HG03103 (cell line): ENCODE results near the gene LZIC.

Experiments
- ATAC-seq: cut with Tn5 transposase; IDR thresholded peaks from one replicate; pipeline ENCODE4 v1.9.1; 2021; ENCODE audit warnings: low read depth; ENCODE audit not compliant: unreplicated experiment

LZIC gene

DNA sequence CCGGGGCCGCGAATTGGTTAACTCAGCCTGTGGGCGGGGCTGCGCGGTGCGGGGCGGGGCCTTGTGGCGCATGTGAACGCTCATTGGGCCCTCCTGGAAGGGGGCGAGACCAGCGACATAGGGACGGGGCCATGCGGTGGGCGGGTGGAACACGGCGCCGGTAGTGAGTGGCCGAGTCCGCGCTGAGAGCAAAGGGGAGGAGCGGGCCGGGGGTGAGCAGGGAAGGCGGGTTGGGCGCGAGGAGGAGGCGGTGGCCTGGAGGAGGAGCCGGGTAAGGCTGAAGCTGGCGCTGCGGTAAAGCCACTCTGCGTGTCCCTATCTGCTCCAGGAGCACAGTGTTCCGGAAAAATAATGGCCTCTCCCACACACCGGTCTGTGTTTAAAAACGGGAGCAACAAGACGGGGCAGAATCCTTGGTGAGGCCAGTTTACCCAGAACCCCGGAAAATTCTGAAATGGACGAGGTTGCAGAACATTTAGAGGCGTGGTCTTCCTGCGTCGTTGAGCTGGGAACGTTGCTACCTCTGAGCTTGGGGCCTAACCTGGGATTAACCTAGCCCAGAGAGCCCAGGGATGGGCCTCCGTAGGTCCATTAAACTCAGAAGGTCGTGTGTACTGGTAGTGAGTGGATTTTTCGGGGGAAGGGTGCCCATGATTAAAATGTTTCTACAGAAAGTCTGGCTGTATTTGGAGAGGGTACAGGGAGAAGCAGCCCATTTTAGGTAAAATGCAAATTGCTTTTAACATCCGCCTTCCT lies 32.6 kb downstream of the LZIC start:
- ATAC-seq = peak; percentile 92

DNA sequence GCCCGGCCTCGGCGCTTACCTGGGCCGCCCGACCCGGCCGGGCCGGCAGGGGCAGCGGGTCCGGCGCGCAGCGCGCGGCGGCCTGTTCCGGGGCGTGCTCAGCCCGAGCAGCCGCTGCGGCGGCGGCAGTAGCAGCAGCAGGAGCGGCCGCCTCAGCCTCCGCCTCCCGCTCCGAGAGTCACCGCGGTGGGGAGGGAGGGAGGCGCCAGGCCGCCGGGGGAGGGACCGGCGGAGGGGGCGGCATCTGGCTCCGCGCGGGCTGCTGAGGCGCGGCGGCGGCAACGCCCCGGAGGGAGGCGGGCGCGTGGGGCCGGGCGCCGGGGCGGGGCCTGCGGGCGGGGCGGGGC lies 33.1 kb downstream of the LZIC start, which contains the start of gene CTNNBIP1:
Gene CTNNBIP1 (minus strand): TSS at position 194 of the 347 bp plus-strand sequence. CDS start 38,205 bp downstream, outside the sequence.
- peak; percentile 63 for ATAC-seq

DNA sequence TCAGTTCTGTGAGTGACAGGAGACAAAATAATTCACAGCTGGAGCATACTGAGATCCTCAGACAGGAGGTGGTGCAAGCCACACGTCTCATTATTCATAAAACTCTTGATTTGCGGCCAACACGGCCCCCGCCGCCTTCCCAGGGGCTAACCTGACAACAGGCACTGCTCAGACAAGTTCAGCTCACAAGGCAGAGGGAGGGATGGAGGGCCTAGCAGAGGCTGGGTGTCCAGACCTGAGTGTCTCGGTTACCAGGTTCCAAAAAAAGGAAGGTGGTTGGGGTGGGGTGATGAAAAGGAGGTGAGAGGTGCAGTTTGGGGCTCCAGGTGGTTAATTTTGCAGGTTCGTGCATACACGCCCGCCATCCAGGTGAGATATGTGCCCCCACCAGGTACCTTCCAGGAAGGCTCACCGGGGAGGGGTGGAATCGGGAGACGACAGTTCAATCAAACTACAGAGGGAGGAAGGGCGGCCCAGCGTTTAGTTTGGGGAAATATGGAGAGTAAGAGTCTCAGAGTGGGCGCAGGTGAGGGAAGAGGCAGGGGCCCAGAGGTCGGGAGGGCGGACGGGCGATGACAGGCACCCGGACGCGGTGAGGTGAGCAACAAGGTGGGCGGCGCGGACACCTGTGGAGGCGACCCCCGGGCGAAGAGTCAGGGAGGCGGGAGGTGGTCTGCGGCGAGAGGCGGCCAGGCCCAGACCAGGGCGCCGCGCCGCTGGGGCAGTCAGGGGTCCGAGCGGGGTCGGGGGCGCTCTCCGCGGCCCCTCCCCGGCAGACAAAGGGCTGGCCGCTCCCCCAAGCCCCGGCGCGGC lies 33.8 kb downstream of the LZIC start:
- no peak for ATAC-seq

DNA sequence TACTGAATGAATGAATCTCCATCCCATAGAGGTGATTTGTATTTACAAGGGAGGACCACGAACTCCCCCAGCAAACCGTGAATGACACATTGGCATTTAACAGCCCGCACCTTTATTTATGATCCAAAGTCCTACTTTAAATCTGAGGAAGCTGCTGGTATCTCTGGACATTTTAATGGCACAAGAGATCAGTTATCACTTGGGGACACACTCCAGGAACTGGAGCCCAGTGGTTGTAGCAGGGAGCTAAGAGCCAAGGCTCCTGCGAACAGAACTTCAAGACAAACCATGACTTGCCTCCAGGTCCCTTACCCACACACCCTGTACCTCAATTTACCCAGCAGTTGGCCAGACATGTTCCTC lies 34.3 kb downstream of the LZIC start:
- ATAC-seq = no peak

DNA sequence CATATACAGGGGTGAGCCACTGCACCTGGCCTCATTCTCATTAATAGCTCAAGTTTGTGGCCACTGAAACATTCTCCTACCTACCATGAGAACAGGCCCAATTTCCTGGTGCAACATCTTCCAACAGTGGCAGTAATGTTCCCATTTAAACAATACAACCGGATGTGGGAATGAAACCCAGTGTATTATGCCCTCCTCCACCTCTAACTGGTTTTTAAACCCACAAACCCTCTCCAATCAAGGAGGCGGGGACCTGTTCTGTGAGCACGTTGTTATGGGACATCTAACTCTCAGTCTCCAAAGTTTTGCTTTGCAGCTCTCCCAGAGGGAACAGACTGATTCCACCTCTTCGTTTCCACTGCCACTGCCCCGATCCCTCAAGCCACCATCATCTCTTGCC lies 35.8 kb downstream of the LZIC start:
- ATAC-seq = no peak

DNA sequence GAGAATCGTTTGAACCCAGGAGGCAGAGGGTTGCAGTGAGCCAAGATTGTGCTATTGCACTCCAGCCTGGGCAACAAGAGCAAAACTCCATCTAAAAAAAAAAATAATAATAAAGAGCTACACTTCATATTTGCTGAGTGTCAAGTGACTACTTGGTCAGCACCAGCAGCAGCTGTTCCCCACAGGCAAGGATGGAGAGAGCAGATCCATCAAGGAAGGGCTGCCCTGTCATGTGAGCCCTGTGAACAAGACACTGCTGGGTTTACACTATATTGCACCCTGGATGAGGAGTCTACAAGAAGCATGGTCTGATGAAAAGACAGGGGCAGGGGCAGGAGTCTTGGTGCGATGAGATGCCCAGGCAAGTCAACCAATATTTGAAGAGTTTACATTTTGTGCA lies 36.7 kb downstream of the LZIC start:
- ATAC-seq = no peak

DNA sequence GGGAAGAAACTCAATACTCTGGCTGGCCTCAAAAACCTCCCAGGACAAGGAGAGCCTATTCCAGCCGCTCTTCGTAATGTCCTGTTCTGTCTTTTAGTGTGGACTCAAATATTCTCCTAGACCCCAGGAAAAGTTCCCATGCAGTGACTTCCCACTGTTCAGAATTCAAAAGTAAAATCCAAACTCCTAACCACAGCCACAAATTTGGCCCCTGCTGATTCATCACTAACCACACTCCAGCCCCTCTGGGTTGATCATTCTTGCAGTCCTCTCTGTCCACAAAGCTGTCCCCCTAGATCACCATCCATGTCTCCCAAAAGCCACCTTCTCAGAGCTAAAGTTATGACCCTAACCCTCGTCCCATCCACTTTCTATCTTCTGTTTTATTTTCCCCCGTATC lies 38.2 kb downstream of the LZIC start:
- ATAC-seq = no peak

DNA sequence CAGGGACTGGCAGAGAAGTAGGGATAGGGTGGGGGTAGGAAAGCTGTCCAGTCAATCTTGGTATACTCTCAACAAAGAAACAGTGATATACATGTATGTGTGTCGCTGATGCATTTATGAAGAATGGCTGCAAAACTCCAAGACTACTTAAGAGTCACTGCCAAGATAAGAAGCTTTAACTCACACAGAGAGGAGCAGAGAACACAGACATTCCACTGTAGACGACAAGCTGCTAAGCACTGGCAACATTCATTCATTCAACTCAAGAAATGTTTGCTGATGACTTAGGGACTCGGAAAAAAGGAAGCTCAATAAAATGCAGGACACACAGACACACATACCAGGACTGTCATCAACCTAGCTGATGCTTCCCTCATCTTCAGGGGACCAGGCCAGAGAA lies 38.6 kb downstream of the LZIC start:
- no peak for ATAC-seq

DNA sequence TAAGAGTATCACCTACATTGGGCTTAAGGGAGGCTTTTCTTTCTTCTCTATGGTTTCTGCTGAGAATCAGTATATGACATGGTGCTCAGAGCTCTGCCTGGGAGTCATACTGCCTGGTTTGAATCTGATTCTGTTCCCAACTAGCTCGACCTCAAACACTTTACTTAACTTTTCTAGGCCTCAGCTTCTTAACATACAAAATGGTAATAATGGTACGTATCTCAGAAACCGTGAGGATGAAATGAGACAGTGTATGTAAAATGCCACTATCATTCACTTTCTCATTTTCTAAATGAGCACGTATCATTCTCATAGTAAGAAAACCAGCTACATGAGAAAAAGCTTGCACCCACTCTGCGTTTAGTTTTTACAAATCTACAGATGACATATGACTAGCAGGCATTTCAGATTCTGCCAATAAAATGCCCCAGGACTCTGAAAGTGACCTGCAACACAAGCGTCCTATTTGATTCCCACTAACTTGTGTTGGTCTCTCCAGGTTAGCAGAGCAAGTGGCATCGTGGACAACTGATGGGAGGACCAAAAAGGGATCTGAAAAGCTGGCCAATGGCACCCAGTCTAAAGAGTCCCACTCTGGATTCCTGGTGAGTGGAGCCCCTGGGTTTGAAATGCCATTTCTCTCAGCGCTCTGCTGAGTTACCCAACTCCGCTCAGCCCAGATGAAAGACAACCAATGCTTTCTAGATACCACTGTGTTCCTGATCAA lies 39.2 kb downstream of the LZIC start:
- no peak for ATAC-seq

DNA sequence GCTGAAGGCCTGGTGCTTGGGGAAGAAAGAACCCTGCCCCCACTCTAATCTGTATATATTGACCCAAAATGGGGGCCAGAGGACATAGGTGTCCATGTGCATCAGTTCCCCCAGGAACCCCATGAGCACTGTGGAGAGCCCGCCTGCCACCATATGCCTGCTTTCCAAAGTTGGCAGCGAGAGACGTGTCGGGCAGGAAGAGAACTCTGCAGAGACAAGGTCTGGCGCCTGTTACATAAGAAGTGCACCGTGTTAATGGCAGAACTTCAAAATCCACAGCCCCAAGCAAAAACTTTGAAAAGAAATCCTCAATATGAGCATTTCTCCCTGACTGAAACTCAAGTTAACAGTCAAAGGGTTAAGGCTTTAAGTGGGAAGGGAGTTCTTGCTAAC lies 41.1 kb downstream of the LZIC start:
- ATAC-seq = no peak

DNA sequence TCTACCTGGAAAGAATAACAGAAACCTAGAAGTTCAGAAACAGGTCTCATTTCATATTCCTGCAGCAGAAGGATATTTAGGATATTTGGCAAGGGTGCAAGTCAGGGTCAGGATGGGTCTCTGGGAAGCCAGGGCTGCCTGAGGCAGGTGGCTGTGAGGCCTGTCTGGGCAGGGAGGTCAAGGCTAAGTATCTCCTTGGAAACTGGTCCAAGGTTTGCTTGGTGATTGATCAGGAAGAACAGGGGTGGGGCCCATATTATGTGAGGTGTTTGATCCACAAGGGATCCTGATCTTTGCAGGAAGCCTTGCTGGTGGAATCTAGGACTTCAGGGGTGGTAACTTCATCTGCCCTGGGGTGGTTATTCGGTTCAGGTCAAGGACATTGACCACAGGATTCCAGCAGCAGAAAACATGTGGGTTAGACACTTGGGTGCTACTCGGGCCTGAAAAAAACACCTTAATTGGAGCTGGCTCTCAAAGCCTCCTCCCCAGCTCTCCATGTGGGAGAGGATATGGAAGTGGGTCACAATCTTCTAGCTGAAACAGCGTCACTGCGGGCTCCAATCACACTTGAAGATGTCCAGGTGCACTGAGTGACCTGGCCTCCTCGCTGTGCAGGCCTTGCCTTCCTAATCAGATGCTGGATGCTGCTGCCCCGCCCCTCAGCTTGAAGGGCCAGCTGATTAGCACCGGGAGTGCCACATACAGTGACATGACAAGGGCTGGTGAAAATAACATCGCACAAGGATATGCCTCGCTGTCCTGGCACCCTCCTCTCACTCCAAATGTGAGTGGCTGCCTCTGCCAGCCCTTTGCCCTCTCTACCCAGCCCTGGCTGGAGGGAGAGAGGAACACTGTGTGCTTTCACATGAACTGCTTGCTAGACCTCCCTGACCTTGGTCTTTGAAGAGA lies 41.8 kb downstream of the LZIC start:
- ATAC-seq = no peak

DNA sequence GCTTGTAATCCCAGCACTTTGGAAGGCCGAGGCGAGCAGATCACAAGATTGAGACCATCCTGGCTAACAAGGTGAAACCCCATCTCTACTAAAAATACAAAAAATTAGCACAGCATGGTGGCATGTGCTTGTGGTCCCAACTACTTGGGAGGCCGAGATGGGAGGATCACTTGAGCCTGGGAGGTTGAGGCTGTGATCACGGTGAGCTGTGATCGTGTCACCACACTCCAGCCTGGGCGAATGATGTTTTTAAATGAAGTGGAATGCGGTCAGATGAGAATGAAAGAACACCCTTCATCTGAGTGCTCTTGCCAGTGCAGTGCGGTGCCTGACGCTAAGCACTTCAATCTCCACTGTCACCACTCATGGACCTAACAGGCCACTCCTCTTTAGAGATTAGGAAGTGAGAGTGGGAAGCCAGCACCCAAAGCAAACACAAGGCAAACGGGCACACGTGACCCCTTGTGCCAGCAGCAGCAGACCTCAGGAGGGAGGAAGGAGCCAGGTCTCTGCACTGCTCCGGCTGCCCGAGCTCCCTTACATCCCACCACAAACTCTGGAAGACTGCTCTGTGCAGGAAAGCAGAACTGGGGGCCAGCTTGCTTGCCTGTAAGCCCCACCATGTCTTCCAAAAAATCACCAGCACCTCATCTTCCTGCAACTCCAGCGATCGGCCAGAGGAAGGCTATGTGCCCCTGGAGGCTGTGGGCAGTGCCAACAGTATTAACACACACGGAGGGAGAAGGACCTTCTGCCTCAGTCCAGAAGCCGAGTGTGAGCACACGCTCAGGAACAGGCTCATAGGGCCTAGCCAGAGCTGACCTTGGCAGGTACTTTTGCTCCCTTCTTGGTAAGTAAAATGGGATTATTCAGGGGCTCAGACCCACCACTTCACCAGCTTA lies 42.8 kb downstream of the LZIC start:
- no peak for ATAC-seq

DNA sequence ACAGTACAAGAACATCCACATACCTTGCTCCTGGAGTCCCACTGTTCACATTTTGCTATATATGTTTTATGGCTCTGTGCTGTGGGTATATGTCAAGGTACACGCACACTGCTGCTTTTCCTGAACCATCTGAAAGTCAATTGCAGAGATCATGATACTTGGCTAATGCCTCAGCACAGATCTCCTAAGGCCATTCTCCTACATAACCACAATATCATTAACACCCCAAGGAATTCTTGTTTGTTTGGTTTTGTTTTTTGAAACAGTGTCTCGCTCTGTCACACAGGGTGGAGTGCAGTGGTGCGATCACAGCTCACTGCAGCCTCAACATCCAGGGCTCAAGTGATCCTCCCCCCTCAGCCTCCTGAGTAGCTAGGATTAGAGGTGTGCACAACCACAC lies 49.1 kb downstream of the LZIC start:
- ATAC-seq = no peak

DNA sequence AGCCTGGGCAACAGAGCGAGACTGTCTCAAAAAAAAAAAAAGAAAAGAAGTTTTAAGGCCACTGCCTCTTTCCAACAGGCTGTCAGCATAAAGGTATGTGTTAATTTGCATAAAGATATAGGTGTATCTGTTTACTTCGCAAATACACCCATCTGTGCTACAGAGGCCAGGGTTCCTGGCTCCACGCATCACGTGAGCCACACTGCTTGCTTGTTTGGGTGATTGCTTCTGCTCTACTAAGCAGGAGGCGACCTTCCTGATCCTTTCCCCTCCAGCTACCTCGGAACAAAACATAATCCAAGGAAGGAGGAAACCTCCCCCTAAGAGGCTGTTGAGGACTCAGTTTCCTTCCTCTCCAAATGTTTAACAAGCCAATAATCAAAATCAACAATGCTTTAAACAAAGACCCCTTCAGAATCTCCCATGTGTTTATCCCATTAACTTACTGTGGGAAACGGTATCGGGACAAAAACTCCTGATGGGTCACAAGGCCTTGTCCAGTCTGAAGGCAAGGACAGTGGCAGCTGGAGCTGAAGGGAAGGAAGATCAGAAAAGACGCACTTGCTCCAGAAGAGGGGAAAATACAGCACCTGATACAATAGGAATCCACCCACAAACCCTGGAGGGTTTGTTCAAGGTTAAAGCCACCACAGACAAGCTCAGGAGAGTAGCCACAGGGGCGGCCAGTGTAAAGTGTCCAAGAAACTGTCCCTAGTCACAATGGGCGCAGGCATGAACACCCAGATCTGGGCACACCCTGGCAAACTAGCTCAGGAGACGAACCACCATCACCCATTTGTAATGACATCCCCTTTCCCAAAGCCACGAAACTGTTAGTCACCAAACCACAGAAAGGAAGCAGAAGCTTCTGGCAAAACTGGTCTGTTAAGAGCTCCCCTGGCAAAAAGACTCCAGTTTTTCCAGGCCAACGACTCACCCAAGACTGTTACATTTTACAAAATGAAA lies 50.3 kb downstream of the LZIC start:
- no peak for ATAC-seq

DNA sequence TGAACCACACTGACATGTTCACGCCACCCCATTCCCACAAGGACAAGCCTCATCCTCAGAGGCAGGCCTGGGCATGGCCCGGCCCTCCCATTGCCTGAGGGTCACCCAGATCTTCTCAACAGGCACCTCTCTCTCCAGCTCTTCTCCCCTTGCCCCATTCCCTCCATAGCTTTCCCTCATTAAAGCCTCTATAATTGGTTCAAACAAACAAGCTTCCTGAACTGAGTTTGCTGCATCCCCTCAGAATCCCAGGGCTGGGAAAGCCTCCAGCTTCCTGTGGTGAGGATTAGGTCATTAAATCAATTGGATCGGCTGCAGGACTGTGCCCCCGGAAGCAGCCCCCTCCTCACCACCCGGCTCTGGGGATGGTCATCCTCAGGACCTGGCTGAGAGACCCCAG lies 52.0 kb downstream of the LZIC start:
- no peak for ATAC-seq

DNA sequence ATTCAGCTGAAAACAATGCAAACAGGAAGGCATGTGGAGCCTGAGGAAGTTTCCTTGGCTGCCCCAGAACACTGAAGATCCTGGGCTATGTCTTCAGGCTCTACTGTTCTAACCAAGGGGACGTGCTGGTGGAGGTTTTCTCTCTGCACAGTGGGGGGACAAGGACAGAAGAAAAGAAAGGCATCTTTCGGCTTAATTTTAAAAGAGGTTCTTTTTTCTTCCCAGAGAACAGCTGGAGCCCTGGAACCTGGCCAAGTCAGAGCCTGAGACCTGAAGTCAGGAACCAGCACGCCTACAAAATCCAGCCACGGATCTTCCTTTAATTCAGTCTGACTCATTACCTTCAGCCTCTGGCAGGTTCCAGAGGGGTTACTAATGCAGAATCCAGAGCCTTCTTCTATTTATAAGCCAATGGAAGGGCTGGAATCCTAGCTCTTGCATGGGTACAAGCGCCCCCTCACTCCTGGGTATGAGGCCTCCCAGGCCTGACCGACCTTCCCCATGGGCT lies 52.9 kb downstream of the LZIC start:
- no peak for ATAC-seq

DNA sequence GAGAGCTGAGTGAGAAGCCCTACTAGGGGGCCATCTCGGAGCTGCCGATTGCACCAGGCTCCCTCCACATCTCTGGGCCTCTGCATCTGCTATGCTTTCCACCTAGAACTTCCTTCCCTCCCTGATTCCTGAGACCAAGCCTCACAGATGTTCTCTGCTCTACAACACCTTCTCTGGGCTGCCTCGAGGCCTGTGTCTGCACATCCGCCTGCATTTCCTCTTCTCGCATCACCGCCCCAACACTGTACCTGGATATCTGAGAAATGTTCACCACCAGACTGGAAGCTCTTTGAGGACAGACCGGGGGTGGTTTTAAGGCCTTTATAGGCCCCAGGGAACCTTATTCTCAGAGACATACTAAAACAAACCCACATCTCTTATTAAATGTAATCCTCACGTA lies 53.8 kb downstream of the LZIC start:
- ATAC-seq = no peak

DNA sequence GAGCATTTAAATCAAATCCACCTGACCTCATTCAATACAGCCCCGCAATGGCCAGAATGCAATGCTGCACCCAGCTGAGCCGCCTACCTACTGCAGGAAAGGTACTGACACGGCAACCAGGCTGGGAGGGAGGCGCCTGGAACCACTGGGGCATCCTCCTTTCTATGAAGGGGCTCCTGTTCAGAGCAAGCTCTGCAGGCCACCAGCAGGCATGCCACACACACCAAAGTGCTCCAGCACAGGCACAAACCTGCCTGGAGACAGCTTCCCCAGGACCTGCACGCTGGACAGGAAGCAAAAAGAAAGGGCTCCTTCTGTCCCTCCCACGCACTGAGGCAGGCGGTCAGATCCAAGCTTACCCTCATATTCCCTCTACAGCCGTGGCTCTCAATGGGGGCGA lies 54.3 kb downstream of the LZIC start:
- no peak for ATAC-seq
